K562 (cell line): ENCODE results near the gene CITED2. TPM values are rescaled to one million over a fixed set of nuclear protein-coding genes. Genes with fewer than 3 reads are reported as not detected.

ENCODE experiments used
- ARID4B ChIP-seq: sonication (generic); formaldehyde crosslinking; IDR thresholded peaks from 2 replicates; pipeline ENCODE4 v1.8.0; 2022; ENCODE audit warnings: mild to moderate bottlenecking, missing genetic modification reagents
- ASH1L ChIP-seq: fragments of 450-650 bp; IDR thresholded peaks from 2 replicates; pipeline ENCODE4 v1.6.1; 2018; ENCODE audit warnings: borderline replicate concordance, mild to moderate bottlenecking, low read depth; ENCODE audit not compliant: partially characterized antibody
- ATF2 ChIP-seq: sonication (generic); formaldehyde crosslinking; IDR thresholded peaks from 2 replicates; pipeline ENCODE4 v1.8.1; 2022; ENCODE audit warnings: missing genetic modification reagents
- BRCA1 ChIP-seq, 2 experiments: fragments of 450-650 bp in 1 of 2; sonication (generic) in 1 of 2; formaldehyde crosslinking in 1 of 2; IDR thresholded peaks; 2 replicates each; pipeline versions ENCODE4 v1.5.0 to v1.6.1; 2017 to 2020; ENCODE audit warnings: mild to moderate bottlenecking in 1 of 2, missing genetic modification reagents in 1 of 2
- CHAMP1 ChIP-seq: fragments of 450-650 bp; IDR thresholded peaks from 2 replicates; pipeline ENCODE4 v1.6.1; 2016; ENCODE audit warnings: mild to moderate bottlenecking
- CSDE1 ChIP-seq, 2 experiments: fragments of 450-650 bp; IDR thresholded peaks; 2 replicates each; pipeline ENCODE4 v1.6.1; 2016; ENCODE audit warnings: mild to moderate bottlenecking in 1 of 2
- CTCF ChIP-seq, 3 experiments: IDR thresholded peaks in 2 of 3; conservative IDR thresholded peaks in 1 of 3; 2 replicates each; pipeline ENCODE4 v1.5.1; 2011 to 2012; ENCODE audit warnings: low read length in 3 of 3, mild to moderate bottlenecking in 3 of 3, control low read depth in 2 of 3, improper control_type of control experiment in 1 of 3, inconsistent platforms in 1 of 3, low read depth in 1 of 3, mixed read lengths in 1 of 3, moderate library complexity in 1 of 3; ENCODE audit not compliant: insufficient read depth in 2 of 3
- FOXJ3 ChIP-seq: sonication (generic); formaldehyde crosslinking; IDR thresholded peaks from 2 replicates; pipeline ENCODE4 v1.4.0; 2020; ENCODE audit warnings: mild to moderate bottlenecking, missing genetic modification reagents
- GTF2F1 ChIP-seq: IDR thresholded peaks from 2 replicates; pipeline ENCODE4 v1.6.1; 2011; ENCODE audit warnings: low read depth, low read length, improper control_type of control experiment
- NRF1 ChIP-seq, 2 experiments: fragments of 450-650 bp; IDR thresholded peaks in 1 of 2; conservative IDR thresholded peaks in 1 of 2; 2 replicates each; pipeline ENCODE4 v1.6.1; 2014; ENCODE audit warnings: mild to moderate bottlenecking in 2 of 2
- PHB2 ChIP-seq: fragments of 450-650 bp; IDR thresholded peaks from 2 replicates; pipeline ENCODE4 v1.6.1; 2017; ENCODE audit warnings: low read depth
- SIN3A ChIP-seq, 2 experiments: fragments of 150-350 bp in 1 of 2; IDR thresholded peaks; 2 replicates each; pipeline ENCODE4 v1.6.1; 2011 to 2016; ENCODE audit warnings: borderline replicate concordance in 2 of 2, low read depth in 2 of 2, low read length in 2 of 2, mild to moderate bottlenecking in 2 of 2, moderate library complexity in 2 of 2; ENCODE audit not compliant: control insufficient read depth in 1 of 2
- TARDBP ChIP-seq: fragments of 450-650 bp; IDR thresholded peaks from 2 replicates; pipeline ENCODE4 v1.6.1; 2016
- ZFX ChIP-seq: sonication (generic); formaldehyde crosslinking; IDR thresholded peaks from 2 replicates; pipeline ENCODE4 v1.8.0; 2022; ENCODE audit warnings: mild to moderate bottlenecking, missing genetic modification reagents, moderate library complexity
- ZNF232 ChIP-seq: sonication (generic); formaldehyde crosslinking; IDR thresholded peaks from 2 replicates; pipeline ENCODE4 v1.8.0; 2022; ENCODE audit warnings: mild to moderate bottlenecking, missing genetic modification reagents
- ZNF347 ChIP-seq: fragments of 450-650 bp; formaldehyde crosslinking; IDR thresholded peaks from 2 replicates; pipeline ENCODE4 v1.4.0; 2020; ENCODE audit warnings: low read depth, mild to moderate bottlenecking, moderate library complexity
- polyA plus RNA-seq, 8 experiments: library from polyadenylated mRNA; depleted of rRNA in 4 of 8; stranded (reverse) in 5 of 8; unstranded in 3 of 8; fragments of >200 nt; fragmentation: Nextera tagmentation in 2 of 8; fragmentation: Illumina TruSeq in 1 of 8; extraction: Ambion mirVana in 2 of 8; extraction: Trizol in 1 of 8; gene quantifications; 2 replicates each; pipeline versions ENCODE4 v1.2.1 to v1.2.3, GENCODE V29; 2011 to 2014; ENCODE audit warnings: inconsistent platforms in 1 of 8, missing spikeins in 1 of 8
- total RNA-seq, 7 experiments: library from RNA; depleted of rRNA in 6 of 7; stranded (reverse); fragments of >200 nt in 6 of 7; fragmentation: Illumina TruSeq in 2 of 7; extraction: Trizol in 2 of 7; gene quantifications; 2 replicates each; pipeline versions ENCODE4 v1.2.1 to v1.2.3, GENCODE V29; 2011 to 2021; ENCODE audit warnings: low replicate concordance in 1 of 7

CITED2 gene
- total and polyA plus RNA-seq, 9 of the 15 experiments (the other 6 are each of a cell fraction or from before 2014, with no cell fraction given), result 0.21 to 86.1 (median 17.5) TPM

GRCh38 chr6:139373154-139373927 lies 1.1 kb downstream of the CITED2 start (continued):
- TF ChIP-seq CTCF (IDR thresholded peaks at IDR 0.05 in 2 of 3, conservative IDR thresholded peaks at IDR 0.05 in 1 of 3; ENCODE audit: insufficient read depth in 2 of 3, low read depth in 1 of 3, low read length in 3 of 3) (peak; percentile 40 to 58 (median 48); a peak in 4 of 6 replicates), ASH1L (no peak), ARID4B (CRISPR knock-in tag) (peak; percentile 17), CSDE1 (IDR thresholded peaks at IDR 0.05) (no peak), ZFX (CRISPR knock-in tag) (peak; percentile 39), ZNF232 (CRISPR knock-in tag) (no peak), SIN3A (IDR thresholded peaks at IDR 0.05; ENCODE audit: borderline replicate concordance in 2 of 2, control insufficient read depth in 1 of 2, low read depth in 2 of 2, low read length in 2 of 2) (0 out of 4 replicates have a peak, but pooled peaks of 1 of the 2 experiments have one; percentile 60), BRCA1 (IDR thresholded peaks at IDR 0.05) (no peak), BRCA1 (CRISPR knock-in tag; IDR thresholded peaks at IDR 0.05) (no peak), ATF2 (CRISPR knock-in tag) (0 out of 2 replicates have a peak, but pooled peaks have one; percentile 48), PHB2 (no peak), ZNF347 (CRISPR knock-in tag) (no peak), CHAMP1 (no peak), TARDBP (0 out of 2 replicates have a peak, but pooled peaks have one; percentile 58), GTF2F1 (no peak), NRF1 (conservative IDR thresholded peaks at IDR 0.05 in 1 of 2, IDR thresholded peaks at IDR 0.05 in 1 of 2) (peak; percentile 40 to 53; a peak in 2 of 4 replicates), FOXJ3 (no peak)
